HepG2 (cell line): ENCODE measurements around the gene COL9A2. TPM values are rescaled to one million over a fixed set of nuclear protein-coding genes. Genes with fewer than 3 reads are reported as not detected.
A peak's percentile ranks its signal among the peaks of the same experiment; 100 is the strongest.

ENCODE experiments used
- ATAC-seq: fragments of 200-7000 bp; cut with Tn5 transposase; 3 replicates; pipeline ENCODE4 v1.9.1; 2020; ENCODE audit warnings: mild to moderate bottlenecking, moderate library complexity
- BruUV-seq: library from RNA; stranded (reverse); fragments of 400-500 nt; replicated peaks from 2 replicates; lab custom pipeline; 2021; lab: Mats Ljungman, UMichigan
- CTCF ChIA-PET: fragments of 300-600 bp; formaldehyde crosslinking; extraction: SDS; loops from one replicate; lab custom pipeline; 2021; ENCODE audit warnings: low total read pairs, inconsistent platforms, low intra/inter-chr PET ratio; lab: Yijun Ruan, JAX
- POLR2A ChIA-PET: fragments of 350-600 bp; sonication (Branson Sonifier 250); formaldehyde crosslinking; loops from one replicate; lab custom pipeline; 2020; ENCODE audit warnings: antibody characterized with exemption, inconsistent platforms; lab: Yijun Ruan, JAX
- DNase-seq: peaks from one replicate; pipeline ENCODE4 v3.0.0-alpha.2; 2015; ENCODE audit warnings: low spot score
- FAIRE-seq: peaks from 3 replicates; lab custom pipeline; 2011; peaks lifted over from hg19 to GRCh38; lab: Jason Lieb, UNC
- H2AFZ ChIP-seq: one replicate; pipeline ENCODE4 v1.6.1; 2011; ENCODE audit warnings: low read length, inconsistent platforms
- H3K27ac ChIP-seq: fragments of 300-600 bp; 3 replicates; pipeline ENCODE4 v1.8.0; 2011; ENCODE audit warnings: mixed run types, mild to moderate bottlenecking, mixed read lengths, low read length, inconsistent platforms; ENCODE audit not compliant: insufficient read depth; ENCODE audit errors: extremely low read length
- H3K27me3 ChIP-seq, 2 experiments: fragments of 200-600 bp in 1 of 2; 2 replicates in 1 of 2; 3 replicates in 1 of 2; pipeline versions ENCODE4 v1.6.0 to v1.8.0; 2011; ENCODE audit warnings: low read length in 2 of 2, mild to moderate bottlenecking in 2 of 2, moderate library complexity in 2 of 2, inconsistent platforms in 1 of 2; ENCODE audit not compliant: insufficient read depth in 2 of 2, control insufficient read depth in 1 of 2
- H3K36me3 ChIP-seq, 2 experiments: fragments of 200-600 bp in 1 of 2; replicated peaks in 1 of 2; 2 replicates in 1 of 2; 3 replicates in 1 of 2; pipeline versions ENCODE4 v1.5.1 to v1.8.0; 2011; ENCODE audit warnings: low read length in 2 of 2, inconsistent platforms in 1 of 2; ENCODE audit not compliant: insufficient read depth in 2 of 2, control insufficient read depth in 1 of 2
- H3K4me1 ChIP-seq: 2 replicates; pipeline ENCODE4 v1.5.1; 2012; ENCODE audit warnings: low read length, inconsistent platforms; ENCODE audit not compliant: insufficient read depth
- H3K4me2 ChIP-seq: 2 replicates; pipeline ENCODE4 v1.6.0; 2011; ENCODE audit warnings: low read depth, low read length, inconsistent platforms
- H3K4me3 ChIP-seq, 3 experiments: fragments of 200-600 bp in 1 of 3; sonication (generic), shearing (Covaris generic) in 1 of 3; replicated peaks in 1 of 3; 2 replicates each; pipeline ENCODE4 v1.5.1; 2011 to 2016; ENCODE audit warnings: low read length in 3 of 3, inconsistent platforms in 2 of 3, low read depth in 2 of 3, mild to moderate bottlenecking in 2 of 3, control low read depth in 1 of 3, mixed read lengths in 1 of 3; ENCODE audit not compliant: insufficient read depth in 1 of 3
- H3K79me2 ChIP-seq: one replicate; pipeline ENCODE4 v1.6.1; 2011; ENCODE audit warnings: low read length, inconsistent platforms; ENCODE audit not compliant: insufficient read depth
- H3K9ac ChIP-seq: 2 replicates; pipeline ENCODE4 v1.6.0; 2011; ENCODE audit warnings: mild to moderate bottlenecking, low read depth, low read length, inconsistent platforms; ENCODE audit not compliant: insufficient read depth
- H3K9me3 ChIP-seq: 2 replicates; pipeline ENCODE4 v1.5.1; 2012; ENCODE audit warnings: mild to moderate bottlenecking, low read length
- H4K20me1 ChIP-seq: 2 replicates; pipeline ENCODE4 v1.6.0; 2011; ENCODE audit warnings: inconsistent platforms, mild to moderate bottlenecking, low read length, moderate library complexity; ENCODE audit not compliant: insufficient read depth
- ADNP ChIP-seq: sonication (generic); formaldehyde crosslinking; IDR thresholded peaks from 2 replicates; pipeline ENCODE4 v1.4.0; 2020; ENCODE audit warnings: missing genetic modification reagents
- HOXA9 ChIP-seq: sonication (generic); formaldehyde crosslinking; IDR thresholded peaks from 2 replicates; pipeline ENCODE4 v1.8.1; 2022; ENCODE audit warnings: missing genetic modification reagents, mild to moderate bottlenecking, moderate library complexity, borderline replicate concordance
- NR2F6 ChIP-seq, 2 experiments: IDR thresholded peaks; 2 replicates each; pipeline ENCODE4 v1.6.1; 2016; ENCODE audit warnings: antibody characterized with exemption in 1 of 2, mild to moderate bottlenecking in 1 of 2
- POGZ ChIP-seq: sonication (generic); formaldehyde crosslinking; IDR thresholded peaks from 2 replicates; pipeline ENCODE4 v1.4.0; 2020; ENCODE audit warnings: mild to moderate bottlenecking, missing genetic modification reagents
- SALL1 ChIP-seq: sonication (generic); formaldehyde crosslinking; IDR thresholded peaks from 2 replicates; pipeline ENCODE4 v1.8.0; 2022; ENCODE audit warnings: mild to moderate bottlenecking, missing genetic modification reagents
- TFAP4 ChIP-seq: sonication (generic); IDR thresholded peaks from 2 replicates; pipeline ENCODE4 v1.6.1; 2016; ENCODE audit warnings: low read depth, borderline replicate concordance
- YEATS4 ChIP-seq: sonication (generic); formaldehyde crosslinking; IDR thresholded peaks from 2 replicates; pipeline ENCODE4 v1.4.0; 2020; ENCODE audit warnings: missing genetic modification reagents, borderline replicate concordance
- ZNF121 ChIP-seq: sonication (generic); formaldehyde crosslinking; IDR thresholded peaks from 2 replicates; pipeline ENCODE4 v1.5.0; 2020; ENCODE audit warnings: mild to moderate bottlenecking, missing genetic modification reagents
- ZNF30 ChIP-seq: sonication (generic); formaldehyde crosslinking; IDR thresholded peaks from 2 replicates; pipeline ENCODE4 v1.5.0; 2020; ENCODE audit warnings: mild to moderate bottlenecking, missing genetic modification reagents
- ZNF337 ChIP-seq: sonication (generic); formaldehyde crosslinking; IDR thresholded peaks from 2 replicates; pipeline ENCODE4 v1.5.1; 2020; ENCODE audit warnings: missing genetic modification reagents, low read depth, mild to moderate bottlenecking, borderline replicate concordance
- ZNF451 ChIP-seq: sonication (generic); formaldehyde crosslinking; IDR thresholded peaks from 2 replicates; pipeline ENCODE4 v1.5.0; 2020; ENCODE audit warnings: mild to moderate bottlenecking, missing genetic modification reagents
- ZNF605 ChIP-seq: sonication (generic); formaldehyde crosslinking; IDR thresholded peaks from 2 replicates; pipeline ENCODE4 v1.8.0; 2022; ENCODE audit warnings: mild to moderate bottlenecking, missing genetic modification reagents
- WGBS: methylation state at CpG from one replicate; pipeline ENCODE4 v1.1.6; 2017; ENCODE audit warnings: low lambda C conversion rate; 5-methylcytosine and 5-hydroxymethylcytosine counted together
- in situ Hi-C: cut with HindIII; loops from 2 replicates; pipeline ENCODE4 v1.10.0; 2017; ENCODE audit warnings: low pct_unique_long_range_greater_than_20kb; ENCODE audit not compliant: extremely low pct_ligation_motif_present
- intact Hi-C: fragments of 100-400 bp; cut with micrococcal nuclease; formaldehyde crosslinking; loops from one replicate; pipeline ENCODE4 v1.10.0; 2022; ENCODE audit not compliant: unreplicated experiment
- polyA plus RNA-seq, 8 experiments: library from polyadenylated mRNA; depleted of rRNA in 3 of 8; stranded (reverse) in 7 of 8; unstranded in 1 of 8; fragments of >200 nt; fragmentation: Illumina TruSeq in 4 of 8; extraction: Trizol in 4 of 8; gene quantifications; 2 replicates each; pipeline versions ENCODE4 v1.2.1 to v1.2.3, GENCODE V29; 2011 to 2016; ENCODE audit warnings: low read depth in 4 of 8, missing spikeins in 1 of 8, mixed read lengths in 1 of 8; ENCODE audit not compliant: insufficient read depth in 1 of 8
- total RNA-seq, 5 experiments: library from RNA; depleted of rRNA; stranded (reverse); fragments of >200 nt; fragmentation: Illumina TruSeq; extraction: Trizol; gene quantifications; 2 replicates each; pipeline ENCODE4 v1.2.3, GENCODE V29; 2016; ENCODE audit warnings: low read depth in 1 of 5
- TF ChIP-seq, protein P1 (sequence below): sonication (generic); formaldehyde crosslinking; IDR thresholded peaks from 2 replicates; pipeline ENCODE4 v1.4.0; 2020; ENCODE audit warnings: missing genetic modification reagents

Gene COL9A2
- total and polyA plus RNA-seq, 2 of the 13 experiments (the other 11 are each of a cell fraction or from before 2014, with no cell fraction given) = 20.2 to 26.9 TPM

DNA sequence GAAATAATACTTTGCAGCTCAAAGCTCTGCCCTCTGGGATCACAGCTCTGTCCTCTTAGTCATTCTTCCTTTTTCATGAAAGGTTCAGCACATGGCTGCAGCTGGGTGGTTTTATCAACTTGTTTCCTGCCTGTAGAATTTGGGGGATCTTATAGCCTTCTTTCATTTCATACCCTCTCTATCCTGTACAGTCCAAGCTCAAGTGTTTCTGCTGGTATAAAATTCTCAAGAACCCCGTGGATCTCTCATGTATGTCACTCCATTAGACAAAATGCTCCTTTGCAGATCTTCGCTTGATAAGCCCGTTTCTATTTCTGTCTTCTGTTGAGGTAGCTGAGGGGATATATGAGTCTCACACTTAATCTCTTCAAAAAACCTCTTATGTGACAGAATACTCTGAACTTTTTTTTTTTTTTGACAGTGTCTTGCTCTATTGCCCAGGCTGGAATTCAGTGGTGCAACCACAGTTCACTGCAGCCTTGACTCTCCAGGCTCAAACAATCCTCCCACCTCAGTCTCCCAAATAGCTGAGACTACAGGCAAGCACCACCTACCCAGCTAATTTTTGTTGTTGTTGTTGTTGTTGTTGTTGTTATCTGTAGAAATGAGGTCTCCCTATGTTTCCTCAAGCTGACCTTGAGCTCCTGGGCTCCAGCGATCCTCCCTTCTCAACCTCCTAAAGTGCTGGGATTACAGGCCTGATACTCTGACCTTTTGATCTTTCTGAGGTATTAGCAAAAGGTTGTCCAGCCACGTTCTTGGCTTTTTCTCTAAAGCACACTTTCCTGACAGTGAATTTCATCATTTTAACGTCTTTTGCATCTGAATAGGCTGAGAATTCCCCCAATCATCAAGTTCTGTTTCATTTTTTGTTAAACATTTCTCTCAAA, 24.6 kb upstream of the COL9A2 start (continued):
- TF ChIP-seq YEATS4 (CRISPR knock-in tag) (no peak), NR2F6 (IDR thresholded peaks at IDR 0.05) (peak; percentile 73), NR2F6 (CRISPR knock-in tag; IDR thresholded peaks at IDR 0.05) (peak; percentile 47), ZNF605 (CRISPR knock-in tag) (no peak), ZNF121 (CRISPR knock-in tag) (peak; percentile 92)

GRCh38 chr1:40339420-40340323, 22.6 kb upstream of the COL9A2 start:
- ATAC-seq = no peak
- 0 out of 2 replicates have a peak, but pooled peaks have one; percentile 2 for TF ChIP-seq SALL1 (CRISPR knock-in tag)
- 0 out of 2 replicates have a peak, but pooled peaks have one; percentile 44 for TF ChIP-seq ADNP (CRISPR knock-in tag)
- TF ChIP-seq YEATS4 (CRISPR knock-in tag) = peak; percentile 21; the same call in 1 of the 2 replicates
- 0 out of 2 replicates have a peak, but pooled peaks have one; percentile 14 for TF ChIP-seq ZNF451 (CRISPR knock-in tag)
- TF ChIP-seq ZNF30 (CRISPR knock-in tag) = no peak
- TF ChIP-seq, protein P1, sequence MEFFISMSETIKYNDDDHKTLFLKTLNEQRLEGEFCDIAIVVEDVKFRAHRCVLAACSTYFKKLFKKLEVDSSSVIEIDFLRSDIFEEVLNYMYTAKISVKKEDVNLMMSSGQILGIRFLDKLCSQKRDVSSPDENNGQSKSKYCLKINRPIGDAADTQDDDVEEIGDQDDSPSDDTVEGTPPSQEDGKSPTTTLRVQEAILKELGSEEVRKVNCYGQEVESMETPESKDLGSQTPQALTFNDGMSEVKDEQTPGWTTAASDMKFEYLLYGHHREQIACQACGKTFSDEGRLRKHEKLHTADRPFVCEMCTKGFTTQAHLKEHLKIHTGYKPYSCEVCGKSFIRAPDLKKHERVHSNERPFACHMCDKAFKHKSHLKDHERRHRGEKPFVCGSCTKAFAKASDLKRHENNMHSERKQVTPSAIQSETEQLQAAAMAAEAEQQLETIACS = no peak
- TF ChIP-seq ZNF337 = peak; percentile 92; the same call in 1 of the 2 replicates
- TF ChIP-seq HOXA9 (CRISPR knock-in tag) = no peak
- peak; percentile 3; the same call in 1 of the 2 replicates for TF ChIP-seq TFAP4
- TF ChIP-seq POGZ (CRISPR knock-in tag) = peak; percentile 12; the same call in 1 of the 2 replicates
- Histone ChIP-seq H3K4me3 (peak overlapping the region in 1 of 3 experiments; percentile 54; a peak in 2 of 6 replicates), H3K4me1 (peaks cover 65% of the 10 kb centered on the region), H3K36me3 (no peaks in the 10 kb centered on the region), H4K20me1 (no peaks in the 10 kb centered on the region), H3K4me2 (peak overlapping the region; percentile 91), H2AFZ (no peak overlapping the region), H3K27ac (no peak overlapping the region), H3K9ac (no peak overlapping the region), H3K9me3 (0 out of 2 replicates have a peak, but pooled peaks cover 6% of the 10 kb centered on the region), H3K27me3 (no peaks in the 10 kb centered on the region; a peak in 1 of 5 replicates), H3K79me2 (no peaks in the 10 kb centered on the region)
- 60% methylated on average over 5 of the region's 6 CpGs for WGBS
- FAIRE-seq = no peak
- intact Hi-C loops = loop anchor here (2.0 kb wide), 1 partner anchor 65 kb away; no protein-coding TSS in a partner anchor
- POLR2A ChIA-PET = interaction anchor here (0.8 to 2.3 kb wide), 7 partner anchors 22 to 196 kb away, joined by 3 to 16 read pairs (median 4); no protein-coding TSS in a partner anchor
- CTCF ChIA-PET = interaction anchor here (0.7 to 2.7 kb wide), 6 partner anchors 24 to 261 kb away, joined by 3 to 16 read pairs (median 8); no protein-coding TSS in a partner anchor
- no peak for DNase-seq
- in situ Hi-C loops = loop anchor here (5.0 kb wide), 2 partner anchors 63 to 197 kb away; no protein-coding TSS in a partner anchor
- no TSS peak for BruUV-seq
